HG03060 (cell line): Measurements from ENCODE around the gene PDGFB.

Experiments used
- ATAC-seq: cut with Tn5 transposase; IDR thresholded peaks from one replicate; pipeline ENCODE4 v1.9.1; 2021; ENCODE audit warnings: low read depth, moderate number of reproducible peaks; ENCODE audit not compliant: unreplicated experiment

PDGFB gene

DNA sequence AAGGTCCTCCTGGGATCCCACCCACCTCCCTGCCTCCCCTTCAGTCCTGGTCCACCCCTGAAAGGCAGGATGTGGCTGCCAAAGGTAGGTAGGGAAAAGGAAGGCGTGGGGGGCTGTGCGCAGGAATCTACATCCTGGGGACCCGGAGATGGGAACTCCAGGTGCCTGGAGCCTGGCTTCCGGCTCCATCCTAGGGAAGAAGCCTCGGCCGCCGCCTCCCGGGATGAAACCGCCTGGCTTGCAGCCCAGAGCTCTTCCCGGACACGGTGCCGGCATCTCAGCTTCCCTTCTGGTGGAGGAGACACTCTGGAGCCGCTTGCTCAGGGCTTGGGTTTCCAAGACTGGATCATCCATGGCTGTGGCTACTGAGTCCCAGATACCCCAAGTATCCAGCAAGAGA is 33.3 kb upstream of the PDGFB start:
- ATAC-seq, result no peak

GRCh38 chr22:39277142-39277607 is 32.4 kb upstream of the PDGFB start:
- ATAC-seq, result no peak

DNA sequence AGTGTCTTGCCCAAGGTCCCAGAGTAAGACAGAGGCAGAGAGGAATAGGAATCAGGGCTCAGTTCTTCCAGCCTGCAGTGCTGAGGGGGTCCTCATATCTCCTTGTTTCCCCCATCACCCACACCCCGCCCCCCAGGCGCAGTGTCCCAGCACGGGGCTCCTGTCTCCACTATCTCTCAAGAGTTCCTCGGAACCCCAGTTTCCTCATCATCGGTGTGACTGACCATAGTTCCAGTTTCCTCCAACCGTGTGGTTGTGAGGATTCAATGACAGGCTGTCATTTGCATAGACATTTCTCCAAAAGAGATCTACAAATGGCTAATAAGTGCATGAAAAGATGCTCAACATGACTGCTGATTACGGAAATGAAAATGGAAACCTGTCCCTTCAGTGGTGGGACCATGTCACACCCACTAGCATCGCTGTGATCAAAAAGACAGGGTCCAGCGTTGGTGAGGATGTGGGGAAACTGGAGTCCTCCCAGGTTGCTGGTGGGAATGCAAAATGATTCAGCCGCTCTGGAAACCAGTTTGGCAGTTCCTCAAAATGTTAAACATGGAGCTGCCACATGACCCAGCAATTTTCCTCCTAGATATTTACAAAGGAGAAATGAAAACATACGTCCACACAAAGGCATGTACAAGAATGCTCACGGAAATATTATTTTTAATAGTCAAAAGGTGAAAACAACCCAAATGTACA is 31.8 kb upstream of the PDGFB start:
- no peak for ATAC-seq

DNA sequence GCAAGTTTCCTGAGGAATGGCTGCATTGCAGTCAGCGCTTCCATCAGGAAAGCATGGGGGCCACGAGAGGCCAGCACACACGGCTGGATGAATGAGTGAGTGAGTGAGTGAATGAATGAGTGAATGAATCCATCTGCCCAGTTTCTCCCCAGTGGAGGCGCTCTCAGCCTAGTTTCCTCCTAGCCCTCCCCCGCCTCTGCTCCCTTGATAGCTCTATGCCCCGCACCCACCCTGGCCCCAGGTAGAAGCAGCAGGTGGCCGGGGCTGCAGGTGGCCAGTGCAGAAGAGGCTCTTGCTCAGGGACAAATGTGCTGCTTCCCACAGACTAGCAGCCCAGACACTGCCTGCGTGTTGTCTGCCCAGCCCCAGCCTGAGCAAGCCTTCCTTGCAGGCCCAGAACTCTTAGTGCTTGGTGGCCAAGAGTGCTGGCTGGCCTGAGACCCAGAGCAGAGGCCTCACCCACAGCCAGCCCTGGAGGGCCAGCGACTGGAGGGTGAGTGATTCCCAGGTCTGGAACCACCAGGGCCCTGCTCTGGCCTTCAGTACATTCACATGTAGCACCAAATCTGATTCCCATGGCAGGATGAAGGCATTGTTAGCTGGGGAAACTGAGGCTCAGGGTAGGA is 31.1 kb upstream of the PDGFB start:
- no peak for ATAC-seq

DNA sequence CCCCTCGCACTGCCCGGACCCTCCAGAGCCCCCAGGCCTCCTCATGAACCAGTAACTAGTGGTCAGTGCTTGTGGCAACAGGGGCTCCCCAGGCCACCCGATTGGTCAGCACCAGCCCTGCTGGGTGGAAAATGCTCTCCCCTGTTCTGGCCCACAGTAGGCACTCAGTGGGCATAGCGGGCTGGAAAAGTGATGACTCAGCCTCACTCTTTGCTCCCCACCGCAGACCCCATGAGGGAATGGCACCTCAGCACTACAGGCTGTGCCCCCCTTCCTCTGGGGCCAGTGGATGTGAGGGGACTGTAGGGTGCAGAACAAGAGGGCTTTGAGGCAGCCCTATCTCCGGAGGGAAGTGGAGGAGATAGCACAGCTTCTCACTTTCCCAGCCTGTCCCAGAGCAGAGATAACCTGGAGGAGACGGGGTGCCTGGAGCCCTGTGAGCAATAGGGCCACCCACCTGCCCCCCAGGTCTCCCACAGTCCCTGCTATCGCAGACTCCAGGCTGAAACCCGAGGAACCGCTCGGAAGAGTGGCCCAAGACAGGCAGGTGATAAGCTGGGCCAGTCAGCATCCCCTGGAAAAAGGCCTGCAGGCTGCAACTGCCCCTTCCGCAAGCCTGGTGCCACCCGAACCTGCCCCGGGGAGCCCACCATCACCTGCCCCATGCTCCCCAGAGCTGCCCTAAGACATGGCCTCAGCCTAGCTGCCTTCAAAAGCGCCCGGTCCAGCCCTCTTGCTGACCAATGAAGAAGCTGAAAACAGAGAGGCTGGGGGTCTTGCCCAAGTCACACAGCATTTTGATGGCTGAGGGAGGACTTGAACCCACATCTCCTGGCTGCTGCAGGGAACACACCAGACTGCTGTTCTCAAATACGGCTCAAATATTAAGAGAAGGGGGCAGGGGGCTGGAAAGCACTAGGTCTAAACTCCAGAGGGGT is 29.4 kb upstream of the PDGFB start:
- ATAC-seq, result no peak

DNA sequence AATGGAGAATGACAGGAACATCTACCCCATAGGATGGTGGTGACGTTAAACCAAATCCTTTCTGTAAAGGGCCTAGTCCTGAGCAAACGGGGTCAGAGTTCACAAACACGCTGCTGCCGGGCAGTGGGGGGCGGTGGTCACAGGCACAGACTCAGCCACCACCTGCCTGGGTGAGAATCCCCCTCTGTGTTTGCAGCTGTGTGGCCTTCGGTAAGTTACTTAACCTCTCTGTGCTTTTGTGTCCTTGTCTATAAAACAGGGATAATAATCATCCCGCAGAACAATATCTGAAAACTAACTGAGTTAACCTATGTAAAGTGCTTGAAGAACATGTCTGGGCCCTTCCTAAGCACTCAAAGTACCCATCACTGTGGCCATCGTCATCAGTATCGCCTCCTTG is 26.0 kb upstream of the PDGFB start:
- ATAC-seq, result no peak

- ATAC-seq, result no peak
These were observed 25.5 kb upstream of the PDGFB start for GRCh38 chr22:39270280-39270679.

DNA sequence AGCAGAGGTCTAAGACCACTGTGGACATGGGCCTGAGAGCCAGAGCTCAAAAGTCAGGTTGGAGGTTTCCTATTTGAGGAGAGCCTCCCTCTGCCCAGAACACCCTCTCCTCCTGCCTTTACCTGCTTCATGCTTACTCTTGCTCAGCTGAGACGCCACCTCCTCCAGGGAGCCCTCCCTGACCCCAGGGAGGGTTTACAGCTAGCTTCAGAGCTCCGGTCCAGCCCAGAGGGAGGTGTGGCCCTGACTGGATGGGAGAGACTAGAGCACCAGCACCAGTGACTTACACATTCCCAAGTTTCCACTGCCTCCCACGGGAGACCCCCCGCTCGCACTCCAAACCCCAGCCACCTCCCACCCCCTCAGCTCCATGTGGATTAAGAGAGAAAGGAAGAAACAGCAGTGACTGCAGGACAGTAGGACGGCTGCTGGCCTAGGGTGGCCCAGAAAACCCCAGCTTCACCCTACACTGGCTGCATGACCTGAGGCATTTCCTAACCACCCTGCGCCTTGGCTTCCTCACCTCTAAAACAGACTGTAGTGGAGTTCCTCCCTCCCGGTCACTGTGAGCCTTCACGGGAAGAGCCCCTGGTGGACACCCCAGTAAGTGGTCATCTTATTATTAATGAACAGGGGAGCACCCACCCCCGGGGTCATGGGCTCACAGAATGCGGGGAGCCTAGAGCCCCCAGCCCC is 24.5 kb upstream of the PDGFB start:
- no peak for ATAC-seq

DNA sequence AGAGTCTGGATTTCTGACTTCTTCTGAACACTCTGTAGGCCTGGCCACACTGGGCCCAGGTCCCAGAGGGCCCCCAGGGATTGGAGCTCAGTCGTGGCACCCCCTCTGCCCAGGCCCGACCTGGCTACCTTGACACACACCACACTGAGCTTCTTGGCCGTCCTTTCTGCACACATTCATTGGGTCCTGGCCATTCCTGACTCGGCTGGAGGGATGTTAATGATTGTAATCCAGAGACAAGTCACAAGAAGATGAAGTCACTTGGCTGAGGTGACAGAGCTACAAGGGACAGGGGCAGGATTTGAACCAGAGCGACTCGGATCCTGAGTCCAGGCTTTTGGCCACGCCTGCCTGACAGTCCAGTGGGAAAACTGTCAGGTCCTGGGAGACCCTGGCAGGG is 23.9 kb upstream of the PDGFB start:
- ATAC-seq, result no peak

GRCh38 chr22:39267974-39268373 is 23.2 kb upstream of the PDGFB start:
- ATAC-seq, result no peak

GRCh38 chr22:39266398-39267030 is 21.7 kb upstream of the PDGFB start:
- ATAC-seq, result peak; percentile 72

- no peak for ATAC-seq
These were observed 20.5 kb upstream of the PDGFB start for GRCh38 chr22:39265143-39265886.

- ATAC-seq, result no peak
These were observed 19.7 kb upstream of the PDGFB start for GRCh38 chr22:39264349-39265038.

DNA sequence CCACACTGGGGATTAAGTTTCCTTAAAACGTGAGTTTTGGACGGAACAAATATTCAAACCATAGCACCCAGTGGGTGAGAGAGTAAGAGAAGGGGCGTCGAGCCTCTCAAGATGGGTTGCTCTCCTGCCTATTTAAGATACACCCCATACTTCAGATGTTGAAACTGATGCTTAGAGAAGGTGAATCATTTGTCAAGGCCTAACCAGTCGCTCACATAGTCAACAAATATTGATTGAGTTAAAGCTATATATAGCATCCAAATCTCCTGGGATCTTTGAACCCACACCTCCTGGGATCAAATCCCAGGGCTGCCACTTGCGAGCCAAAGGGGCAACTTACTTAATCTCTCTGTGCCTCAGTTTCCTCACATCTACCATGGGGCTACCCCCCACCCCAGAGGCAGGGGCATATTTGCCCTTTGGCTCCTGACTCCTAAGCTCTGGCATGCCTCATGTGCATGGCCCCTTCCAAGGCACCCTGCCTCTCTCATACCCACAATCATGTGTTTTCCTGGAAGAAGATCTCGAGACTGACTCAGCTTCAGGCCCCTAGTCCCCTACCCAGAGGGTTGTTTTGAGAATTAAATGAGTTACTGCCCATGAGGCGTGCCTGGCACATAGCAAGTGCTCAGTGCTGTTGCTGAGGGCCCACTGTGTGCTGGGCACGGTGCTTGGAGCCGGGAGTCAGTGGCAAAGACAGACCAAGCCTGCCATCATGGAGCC is 19.0 kb upstream of the PDGFB start:
- no peak for ATAC-seq

- no peak for ATAC-seq
These were observed 14.9 kb upstream of the PDGFB start for GRCh38 chr22:39259666-39260065.

GRCh38 chr22:39257901-39258475 is 13.2 kb upstream of the PDGFB start:
- ATAC-seq, result no peak

- ATAC-seq, result no peak
These were observed 12.2 kb upstream of the PDGFB start for GRCh38 chr22:39256979-39257378.

DNA sequence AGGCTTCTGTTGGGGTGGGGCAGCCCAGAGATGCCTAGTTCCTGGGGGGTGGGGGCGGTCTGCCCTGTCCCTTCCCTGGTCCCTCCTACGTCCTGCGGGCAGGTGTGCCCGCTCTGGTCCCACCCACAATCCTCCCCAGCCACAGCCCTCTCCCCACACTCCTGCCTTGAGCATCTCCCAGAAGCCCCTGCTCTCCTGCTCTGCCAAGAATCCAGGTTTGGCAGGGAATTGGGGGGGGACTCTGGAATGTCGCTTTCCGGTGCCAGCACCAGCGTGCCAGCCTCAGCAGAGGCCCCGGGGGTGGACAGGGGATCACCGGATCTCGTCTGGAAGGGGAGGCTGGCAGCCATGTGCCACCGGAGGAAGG is 11.4 kb upstream of the PDGFB start:
- no peak for ATAC-seq
